SKM-1 treated with dmso at 0.1 percent for 144 hours (cell line): ENCODE results near the gene ADGRV1.

Source experiments
- DNase-seq: peaks from one replicate; lab custom pipeline; 2025; ENCODE audit not compliant: unreplicated experiment; lab: John Stamatoyannopoulos, UW

ADGRV1 gene

GRCh38 chr5:91122651-91123050, 564.1 kb downstream of the ADGRV1 start:
- DNase-seq = no peak

- no peak for DNase-seq
These were observed 564.7 kb downstream of the ADGRV1 start for GRCh38 chr5:91123291-91123690.

- DNase-seq = no peak
These were observed 565.3 kb downstream of the ADGRV1 start for GRCh38 chr5:91123901-91124300.

GRCh38 chr5:91125916-91126315, 567.3 kb downstream of the ADGRV1 start:
- no peak for DNase-seq

- no peak for DNase-seq
These were observed 567.9 kb downstream of the ADGRV1 start for GRCh38 chr5:91126448-91126847.

GRCh38 chr5:91126888-91127287, 568.3 kb downstream of the ADGRV1 start:
- no peak for DNase-seq

- no peak for DNase-seq
These were observed 569.0 kb downstream of the ADGRV1 start for GRCh38 chr5:91127456-91128081.

- no peak for DNase-seq
These were observed 570.0 kb downstream of the ADGRV1 start for GRCh38 chr5:91128604-91129003.

- no peak for DNase-seq
These were observed 571.2 kb downstream of the ADGRV1 start for GRCh38 chr5:91129748-91130147.

GRCh38 chr5:91130759-91131158, 572.2 kb downstream of the ADGRV1 start:
- DNase-seq = no peak

- no peak for DNase-seq
These were observed 574.0 kb downstream of the ADGRV1 start for GRCh38 chr5:91132550-91132949.

- DNase-seq = no peak
These were observed 574.6 kb downstream of the ADGRV1 start for GRCh38 chr5:91133183-91133582.

- no peak for DNase-seq
These were observed 577.1 kb downstream of the ADGRV1 start for GRCh38 chr5:91135475-91136248.

GRCh38 chr5:91136271-91136670, 577.7 kb downstream of the ADGRV1 start:
- no peak for DNase-seq

GRCh38 chr5:91137647-91138046, 579.0 kb downstream of the ADGRV1 start:
- DNase-seq = no peak

GRCh38 chr5:91139572-91140200, 581.1 kb downstream of the ADGRV1 start:
- no peak for DNase-seq

- DNase-seq = no peak
These were observed 582.1 kb downstream of the ADGRV1 start for GRCh38 chr5:91140657-91141056.

GRCh38 chr5:91141642-91142041, 583.0 kb downstream of the ADGRV1 start:
- DNase-seq = no peak

GRCh38 chr5:91142386-91142785, 583.8 kb downstream of the ADGRV1 start:
- DNase-seq = no peak

GRCh38 chr5:91142819-91143218, 584.2 kb downstream of the ADGRV1 start:
- no peak for DNase-seq

GRCh38 chr5:91143840-91144239, 585.2 kb downstream of the ADGRV1 start:
- DNase-seq = no peak
